ENCODE results near the gene FER.
"Not testable (repeated sequence)": the region's sequence is repeated elsewhere in the genome, so short reads cannot be mapped to it uniquely, and the experiment has no call there.

Gene FER

DNA sequence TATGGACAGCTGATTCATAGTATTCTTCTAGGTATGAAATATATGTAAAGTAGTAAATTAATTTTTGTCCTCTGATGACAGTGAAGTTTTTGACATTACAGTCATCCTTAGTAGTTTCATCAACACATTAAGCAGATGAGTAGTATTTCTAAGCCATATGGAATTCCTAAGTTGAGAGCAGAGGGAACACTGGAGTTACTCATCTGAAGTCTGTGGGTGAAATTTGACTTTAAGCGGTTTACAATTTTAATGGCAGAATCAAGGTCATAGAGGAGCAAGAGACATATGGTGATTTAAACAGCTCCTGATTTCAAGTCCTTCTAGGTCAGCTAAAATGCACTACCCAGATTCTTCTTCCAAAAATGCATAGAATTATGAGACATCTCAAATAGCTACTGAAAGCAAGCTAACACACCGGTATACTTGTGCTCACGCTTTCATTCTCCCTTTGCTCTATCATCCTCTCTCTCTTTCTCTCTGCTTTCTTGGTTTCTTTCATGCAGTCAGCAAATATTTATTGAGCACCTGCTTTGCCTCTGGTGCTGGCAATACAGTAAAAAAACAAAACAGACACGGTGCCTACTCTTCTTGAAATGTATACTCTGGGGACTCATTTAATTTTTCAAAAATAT, 235.9 kb downstream of the FER start:
- Histone ChIP-seq H3K4me2 (ENCODE audit: low read length) (no peak overlapping the region), H3F3A (ENCODE audit: control insufficient read depth, insufficient read depth) (no peaks in the 10 kb centered on the region)

DNA sequence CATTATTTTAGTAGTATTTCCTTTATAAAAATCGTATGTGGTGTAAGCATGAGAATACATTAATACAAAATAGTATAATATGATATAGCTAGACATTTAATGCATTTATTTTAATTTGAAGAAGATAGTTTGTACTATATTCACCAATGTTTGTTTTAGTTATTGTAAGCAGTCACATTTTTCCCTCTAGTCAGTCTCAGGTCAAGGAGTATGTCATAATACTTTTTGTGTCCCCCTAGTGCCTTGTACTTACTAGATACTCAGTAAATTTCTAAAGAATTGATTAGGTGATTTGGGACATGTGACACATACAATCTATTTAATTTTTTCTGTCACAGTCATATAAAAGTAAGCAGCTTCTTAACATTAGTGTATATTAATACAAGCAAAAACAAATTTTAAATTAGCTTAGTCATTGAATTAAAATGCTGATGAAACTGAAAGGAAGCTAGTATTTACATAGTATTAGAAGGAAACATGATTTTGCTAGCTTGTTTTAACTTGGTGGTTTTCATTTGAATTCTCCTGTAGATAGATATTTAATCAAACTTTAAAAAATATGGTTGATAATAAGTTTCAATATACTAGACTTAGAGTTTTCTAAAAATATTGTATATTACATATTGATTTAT, 242.2 kb downstream of the FER start:
- Histone ChIP-seq H3K36me3 (ENCODE audit: control insufficient read depth, low read length) (no peaks in the 10 kb centered on the region), H3K27me3 (ENCODE audit: control insufficient read depth, low read length) (no peaks in the 10 kb centered on the region), H3F3A (ENCODE audit: control insufficient read depth, insufficient read depth) (no peaks in the 10 kb centered on the region), H3K4me2 (ENCODE audit: low read length) (no peak overlapping the region), H3K27ac (ENCODE audit: low read depth, low read length) (no peak overlapping the region), H3K79me2 (ENCODE audit: control insufficient read depth, low read length) (no peaks in the 10 kb centered on the region), H3K4me1 (ENCODE audit: control insufficient read depth, low read length) (no peaks in the 10 kb centered on the region), H3K9me3 (ENCODE audit: control insufficient read depth, insufficient read depth, low read length) (no peaks in the 10 kb centered on the region), H4K20me1 (ENCODE audit: control insufficient read depth, insufficient read depth, low read depth, low read length) (no peaks in the 10 kb centered on the region), H3K4me3 (ENCODE audit: low read length) (no peak overlapping the region), H3K9me2 (replicated peaks; ENCODE audit: control insufficient read depth, low read length) (no peaks in the 10 kb centered on the region)
- no peak for TF ChIP-seq EZH2phosphoT487 (IDR thresholded peaks at IDR 0.05; ENCODE audit: borderline replicate concordance, low read length)
- TF ChIP-seq, protein P1, sequence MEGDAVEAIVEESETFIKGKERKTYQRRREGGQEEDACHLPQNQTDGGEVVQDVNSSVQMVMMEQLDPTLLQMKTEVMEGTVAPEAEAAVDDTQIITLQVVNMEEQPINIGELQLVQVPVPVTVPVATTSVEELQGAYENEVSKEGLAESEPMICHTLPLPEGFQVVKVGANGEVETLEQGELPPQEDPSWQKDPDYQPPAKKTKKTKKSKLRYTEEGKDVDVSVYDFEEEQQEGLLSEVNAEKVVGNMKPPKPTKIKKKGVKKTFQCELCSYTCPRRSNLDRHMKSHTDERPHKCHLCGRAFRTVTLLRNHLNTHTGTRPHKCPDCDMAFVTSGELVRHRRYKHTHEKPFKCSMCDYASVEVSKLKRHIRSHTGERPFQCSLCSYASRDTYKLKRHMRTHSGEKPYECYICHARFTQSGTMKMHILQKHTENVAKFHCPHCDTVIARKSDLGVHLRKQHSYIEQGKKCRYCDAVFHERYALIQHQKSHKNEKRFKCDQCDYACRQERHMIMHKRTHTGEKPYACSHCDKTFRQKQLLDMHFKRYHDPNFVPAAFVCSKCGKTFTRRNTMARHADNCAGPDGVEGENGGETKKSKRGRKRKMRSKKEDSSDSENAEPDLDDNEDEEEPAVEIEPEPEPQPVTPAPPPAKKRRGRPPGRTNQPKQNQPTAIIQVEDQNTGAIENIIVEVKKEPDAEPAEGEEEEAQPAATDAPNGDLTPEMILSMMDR (IDR thresholded peaks at IDR 0.05; ENCODE audit: low read depth, low read length, poor library complexity, severe bottlenecking): no peak

More for the DNA sequence above, 235.9 kb downstream of the FER start:
- Histone ChIP-seq H4K20me1 (ENCODE audit: control insufficient read depth, insufficient read depth, low read depth, low read length) (no peaks in the 10 kb centered on the region), H3K4me1 (ENCODE audit: control insufficient read depth, low read length) (no peaks in the 10 kb centered on the region), H3K4me3 (ENCODE audit: low read length) (no peak overlapping the region), H3K36me3 (ENCODE audit: control insufficient read depth, low read length) (no peaks in the 10 kb centered on the region), H3K27ac (ENCODE audit: low read depth, low read length) (no peak overlapping the region), H3K79me2 (ENCODE audit: control insufficient read depth, low read length) (no peaks in the 10 kb centered on the region), H3K9me3 (ENCODE audit: control insufficient read depth, insufficient read depth, low read length) (no peaks in the 10 kb centered on the region), H3K9me2 (replicated peaks; ENCODE audit: control insufficient read depth, low read length) (no peaks in the 10 kb centered on the region), H3K27me3 (ENCODE audit: control insufficient read depth, low read length) (no peaks in the 10 kb centered on the region)
- TF ChIP-seq, protein P1 (IDR thresholded peaks at IDR 0.05; ENCODE audit: low read depth, low read length, poor library complexity, severe bottlenecking): no peak
- no peak for TF ChIP-seq EZH2phosphoT487 (IDR thresholded peaks at IDR 0.05; ENCODE audit: borderline replicate concordance, low read length)

DNA sequence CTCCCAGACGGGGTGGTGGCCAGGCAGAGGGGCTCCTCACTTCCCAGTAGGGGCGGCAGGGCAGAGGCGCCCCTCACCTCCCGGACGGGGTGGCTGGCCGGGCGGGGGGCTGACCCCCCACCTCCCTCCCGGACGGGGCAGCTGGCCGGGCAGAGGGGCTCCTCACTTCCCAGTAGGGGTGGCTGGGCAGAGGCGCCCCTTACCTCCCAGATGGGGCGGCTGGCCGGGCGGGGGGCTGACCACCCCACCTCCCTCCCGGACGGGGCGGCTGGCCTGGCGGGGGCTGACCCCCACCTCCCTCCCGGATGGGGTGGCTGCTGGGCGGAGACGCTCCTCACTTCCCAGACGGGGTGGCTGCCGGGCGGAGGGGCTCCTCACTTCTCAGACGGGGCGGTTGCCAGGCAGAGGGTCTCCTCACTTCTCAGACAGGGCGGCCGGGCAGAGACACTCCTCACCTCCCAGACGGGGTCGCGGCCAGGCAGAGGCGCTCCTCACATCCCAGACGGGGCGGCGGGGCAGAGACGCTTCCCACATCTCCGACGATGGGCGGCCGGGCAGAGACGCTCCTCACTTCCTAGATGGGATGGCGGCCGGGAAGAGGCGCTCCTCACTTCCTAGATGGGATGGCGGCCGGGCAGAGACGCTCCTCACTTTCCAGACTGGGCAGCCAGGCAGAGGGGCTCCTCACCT, 244.8 kb downstream of the FER start:
- H3K4me3 ChIP-seq (ENCODE audit: low read length); H3K27ac ChIP-seq (ENCODE audit: low read depth, low read length); H3K4me2 ChIP-seq (ENCODE audit: low read length); H3K79me2 ChIP-seq (ENCODE audit: control insufficient read depth, low read length); H3K9me2 ChIP-seq (replicated peaks; ENCODE audit: control insufficient read depth, low read length); H3F3A ChIP-seq (ENCODE audit: control insufficient read depth, insufficient read depth); H4K20me1 ChIP-seq (ENCODE audit: control insufficient read depth, insufficient read depth, low read depth, low read length); H3K4me1 ChIP-seq (ENCODE audit: control insufficient read depth, low read length); H3K9me3 ChIP-seq (ENCODE audit: control insufficient read depth, insufficient read depth, low read length); H3K27me3 ChIP-seq (ENCODE audit: control insufficient read depth, low read length); H3K36me3 ChIP-seq (ENCODE audit: control insufficient read depth, low read length): not testable (repeated sequence)

DNA sequence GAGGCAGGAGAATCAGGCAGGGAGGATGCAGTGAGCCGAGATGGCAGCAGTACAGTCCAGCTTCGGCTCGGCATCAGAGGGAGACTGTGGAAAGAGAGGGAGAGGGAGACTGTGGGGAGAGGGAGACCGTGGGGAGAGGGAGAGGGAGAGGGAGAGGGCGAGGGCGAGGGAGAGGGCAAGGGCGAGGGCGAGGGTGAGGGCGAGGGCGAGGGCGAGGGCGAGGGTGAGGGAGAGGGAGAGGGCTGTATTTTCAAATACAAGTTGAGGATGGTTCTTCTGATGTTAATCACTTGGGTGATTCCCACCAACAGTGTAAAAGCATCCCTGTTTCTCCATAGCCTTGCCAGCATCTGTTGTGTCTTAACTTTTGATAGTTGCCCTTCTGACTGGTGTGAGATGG, 245.7 kb downstream of the FER start:
- H3K4me3 ChIP-seq (ENCODE audit: low read length); H3K4me2 ChIP-seq (ENCODE audit: low read length); H3K27me3 ChIP-seq (ENCODE audit: control insufficient read depth, low read length); H3K36me3 ChIP-seq (ENCODE audit: control insufficient read depth, low read length); H3K27ac ChIP-seq (ENCODE audit: low read depth, low read length); H3K9me3 ChIP-seq (ENCODE audit: control insufficient read depth, insufficient read depth, low read length); H4K20me1 ChIP-seq (ENCODE audit: control insufficient read depth, insufficient read depth, low read depth, low read length); H3K9me2 ChIP-seq (replicated peaks; ENCODE audit: control insufficient read depth, low read length); H3K79me2 ChIP-seq (ENCODE audit: control insufficient read depth, low read length); H3K4me1 ChIP-seq (ENCODE audit: control insufficient read depth, low read length); H3F3A ChIP-seq (ENCODE audit: control insufficient read depth, insufficient read depth): not testable (repeated sequence)
